GM23248 (cell line): ENCODE data around the gene ARHGEF4.

Experiments used
- EZH2 ChIP-seq: fragments of 200-600 bp; sonication (generic); IDR thresholded peaks from 2 replicates; pipeline ENCODE4 v1.6.1; 2018; ENCODE audit warnings: antibody characterized with exemption, mild to moderate bottlenecking; ENCODE audit not compliant: insufficient read depth, poor library complexity, severe bottlenecking
- EZH2phosphoT487 ChIP-seq: fragments of 200-600 bp; sonication (generic); IDR thresholded peaks from 2 replicates; pipeline ENCODE4 v1.6.1; 2018; ENCODE audit warnings: antibody characterized with exemption, moderate library complexity, mild to moderate bottlenecking, low read depth; ENCODE audit not compliant: insufficient read depth

- no peak for TF ChIP-seq EZH2phosphoT487
- no peak for TF ChIP-seq EZH2
Measured at GRCh38 chr2:130957915-130958314, 121.2 kb downstream of the ARHGEF4 start.
